ENCODE measurements around the gene RIN3. TPM values are rescaled to one million over a fixed set of nuclear protein-coding genes. Genes with fewer than 3 reads are reported as not detected.
A peak's percentile ranks its signal among the peaks of the same experiment; 100 is the strongest.

RIN3 gene
- total and polyA plus RNA-seq, 7 donors, result 6.0 to 31.8 (median 15.3) TPM

DNA sequence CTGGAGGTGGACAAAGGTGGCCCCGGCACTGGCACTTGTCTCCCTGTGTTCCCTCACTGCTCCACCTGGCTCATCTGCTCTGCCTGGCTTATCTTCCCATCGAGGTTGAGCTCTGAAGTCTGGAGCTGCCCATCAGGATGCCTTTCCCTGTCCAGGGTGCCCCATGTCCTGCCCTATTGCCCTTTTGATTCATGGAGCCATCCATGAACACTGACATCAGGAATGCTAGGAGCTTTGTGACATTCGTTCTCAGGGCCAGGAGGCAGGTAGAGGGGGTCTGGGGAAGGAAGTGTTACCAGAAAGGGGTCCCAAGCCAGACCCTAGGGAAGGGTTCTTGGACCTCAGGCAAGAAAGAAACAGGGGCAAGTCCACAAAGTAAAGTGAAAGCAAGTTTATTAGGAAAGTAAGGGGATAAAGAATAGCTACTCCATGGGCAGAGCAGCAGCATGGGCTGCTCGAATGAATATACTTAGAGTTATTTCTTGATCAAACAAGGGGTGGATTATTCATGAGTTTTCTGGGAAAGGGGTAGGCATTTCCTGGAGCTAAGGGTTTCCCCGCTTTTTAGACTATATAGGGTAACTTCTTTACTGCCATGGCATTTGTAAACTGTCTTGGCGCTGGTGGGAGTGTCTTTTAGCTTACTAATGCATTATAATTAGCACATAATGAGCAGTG, 51.6 kb downstream of the RIN3 start:
- Histone ChIP-seq H3K27ac (peak overlapping the region in 2 of 4 donors; percentile 67 to 76), H3K9me3 (peaks cover 0 to 4% (median 0%) of the 10 kb centered on the region in 4 donors), H3K27me3 (no peaks in the 10 kb centered on the region), H3K36me3 (peaks cover 0 to 28% (median 11%) of the 10 kb centered on the region in 4 donors), H3K4me3 (no peak overlapping the region), H3K4me1 (peaks cover 0 to 55% (median 35%) of the 10 kb centered on the region in 4 donors)
- TF ChIP-seq, protein P1, sequence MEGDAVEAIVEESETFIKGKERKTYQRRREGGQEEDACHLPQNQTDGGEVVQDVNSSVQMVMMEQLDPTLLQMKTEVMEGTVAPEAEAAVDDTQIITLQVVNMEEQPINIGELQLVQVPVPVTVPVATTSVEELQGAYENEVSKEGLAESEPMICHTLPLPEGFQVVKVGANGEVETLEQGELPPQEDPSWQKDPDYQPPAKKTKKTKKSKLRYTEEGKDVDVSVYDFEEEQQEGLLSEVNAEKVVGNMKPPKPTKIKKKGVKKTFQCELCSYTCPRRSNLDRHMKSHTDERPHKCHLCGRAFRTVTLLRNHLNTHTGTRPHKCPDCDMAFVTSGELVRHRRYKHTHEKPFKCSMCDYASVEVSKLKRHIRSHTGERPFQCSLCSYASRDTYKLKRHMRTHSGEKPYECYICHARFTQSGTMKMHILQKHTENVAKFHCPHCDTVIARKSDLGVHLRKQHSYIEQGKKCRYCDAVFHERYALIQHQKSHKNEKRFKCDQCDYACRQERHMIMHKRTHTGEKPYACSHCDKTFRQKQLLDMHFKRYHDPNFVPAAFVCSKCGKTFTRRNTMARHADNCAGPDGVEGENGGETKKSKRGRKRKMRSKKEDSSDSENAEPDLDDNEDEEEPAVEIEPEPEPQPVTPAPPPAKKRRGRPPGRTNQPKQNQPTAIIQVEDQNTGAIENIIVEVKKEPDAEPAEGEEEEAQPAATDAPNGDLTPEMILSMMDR (IDR thresholded peaks at IDR 0.05), result no peak
- no peak for TF ChIP-seq EP300 (IDR thresholded peaks at IDR 0.05)
- TF ChIP-seq POLR2A (IDR thresholded peaks at IDR 0.05), result no peak
- TF ChIP-seq POLR2AphosphoS5 (IDR thresholded peaks at IDR 0.05), result no peak
- WGBS, 2 donors, result 85 to 86% methylated on average over 6 of the region's 6 CpGs
- no peak for DNase-seq
- intact Hi-C loops (cut with DNase I), result no loop called here

DNA sequence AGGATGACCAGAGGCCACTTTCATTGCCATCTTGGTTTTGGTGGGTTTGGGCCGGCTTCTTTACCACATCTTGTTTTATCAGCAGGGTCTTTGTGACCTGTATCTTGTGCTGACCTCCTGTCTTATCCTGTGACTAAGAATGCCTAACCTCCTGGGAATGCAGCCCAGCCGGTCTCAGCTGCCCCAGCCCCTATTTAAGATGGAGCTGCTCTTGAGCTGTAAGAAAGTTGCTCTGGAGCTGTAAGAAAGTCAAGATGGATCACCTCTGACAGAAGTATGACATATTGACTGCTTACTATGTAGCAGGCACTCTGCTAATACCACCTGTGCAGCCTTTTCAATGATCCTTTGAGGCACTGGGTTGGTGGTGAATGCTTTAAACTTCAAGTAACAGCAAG, 52.1 kb downstream of the RIN3 start:
- no peak for DNase-seq
- H3K9me3 ChIP-seq, result peaks cover 0 to 4% (median 0%) of the 10 kb centered on the region in 4 donors
- TF ChIP-seq POLR2A (IDR thresholded peaks at IDR 0.05) (no peak), EP300 (IDR thresholded peaks at IDR 0.05) (no peak)
- TF ChIP-seq, protein P1 (IDR thresholded peaks at IDR 0.05), result no peak
- H3K27me3 ChIP-seq, result no peaks in the 10 kb centered on the region
- H3K36me3 ChIP-seq, result peaks cover 0 to 24% (median 9%) of the 10 kb centered on the region in 4 donors
- peaks cover 0 to 60% (median 40%) of the 10 kb centered on the region in 4 donors for H3K4me1 ChIP-seq
- intact Hi-C loops (cut with DNase I), result no loop called here
- peak overlapping the region in 2 of 4 donors; percentile 67 to 76 for H3K27ac ChIP-seq
- WGBS, 2 donors, result 95% methylated on average over 2 of the region's 2 CpGs
- H3K4me3 ChIP-seq, result no peak overlapping the region

DNA sequence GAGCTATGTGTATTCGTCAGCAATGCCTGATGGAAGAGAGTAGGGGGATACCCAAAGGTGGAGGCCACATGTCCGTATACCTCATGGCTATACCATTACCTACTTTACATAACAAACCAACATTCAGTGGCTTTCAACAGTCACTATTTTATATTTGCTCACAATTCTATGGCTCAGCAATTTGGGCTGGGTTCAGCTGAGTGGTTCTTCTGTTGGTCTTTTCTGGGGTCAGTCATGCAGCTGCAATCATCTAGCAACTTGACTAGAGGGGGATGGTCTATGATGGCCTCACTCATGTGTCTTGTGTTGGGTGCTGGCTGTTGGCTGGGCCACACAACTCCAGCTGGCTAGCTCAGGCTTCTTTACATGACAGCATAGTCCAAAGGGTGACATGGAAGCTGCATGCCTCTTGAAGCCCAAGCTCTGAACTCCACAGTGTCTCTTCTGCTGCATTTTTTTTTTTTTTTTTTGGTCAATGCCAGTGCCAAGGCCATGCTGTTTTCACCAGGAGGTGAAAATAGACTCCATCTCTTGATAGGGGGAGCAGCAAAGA, 53.7 kb downstream of the RIN3 start:
- H3K36me3 ChIP-seq, result peaks cover 0 to 18% (median 9%) of the 10 kb centered on the region in 4 donors
- no peak for TF ChIP-seq POLR2A (IDR thresholded peaks at IDR 0.05)
- TF ChIP-seq EP300 (IDR thresholded peaks at IDR 0.05), result no peak
- TF ChIP-seq, protein P1 (IDR thresholded peaks at IDR 0.05), result no peak
- TF ChIP-seq POLR2AphosphoS5 (IDR thresholded peaks at IDR 0.05), result no peak
- no peak for DNase-seq
- no peaks in the 10 kb centered on the region for H3K27me3 ChIP-seq
- H3K4me1 ChIP-seq, result peaks cover 0 to 75% (median 56%) of the 10 kb centered on the region in 4 donors
- no peak overlapping the region for H3K4me3 ChIP-seq
- H3K9me3 ChIP-seq, result peaks cover 0 to 4% (median 0%) of the 10 kb centered on the region in 4 donors
- intact Hi-C loops (cut with DNase I), result no loop called here
- WGBS, 2 donors, result 93 to 95% methylated on average over 2 of the region's 2 CpGs
- no peak overlapping the region for H3K27ac ChIP-seq

DNA sequence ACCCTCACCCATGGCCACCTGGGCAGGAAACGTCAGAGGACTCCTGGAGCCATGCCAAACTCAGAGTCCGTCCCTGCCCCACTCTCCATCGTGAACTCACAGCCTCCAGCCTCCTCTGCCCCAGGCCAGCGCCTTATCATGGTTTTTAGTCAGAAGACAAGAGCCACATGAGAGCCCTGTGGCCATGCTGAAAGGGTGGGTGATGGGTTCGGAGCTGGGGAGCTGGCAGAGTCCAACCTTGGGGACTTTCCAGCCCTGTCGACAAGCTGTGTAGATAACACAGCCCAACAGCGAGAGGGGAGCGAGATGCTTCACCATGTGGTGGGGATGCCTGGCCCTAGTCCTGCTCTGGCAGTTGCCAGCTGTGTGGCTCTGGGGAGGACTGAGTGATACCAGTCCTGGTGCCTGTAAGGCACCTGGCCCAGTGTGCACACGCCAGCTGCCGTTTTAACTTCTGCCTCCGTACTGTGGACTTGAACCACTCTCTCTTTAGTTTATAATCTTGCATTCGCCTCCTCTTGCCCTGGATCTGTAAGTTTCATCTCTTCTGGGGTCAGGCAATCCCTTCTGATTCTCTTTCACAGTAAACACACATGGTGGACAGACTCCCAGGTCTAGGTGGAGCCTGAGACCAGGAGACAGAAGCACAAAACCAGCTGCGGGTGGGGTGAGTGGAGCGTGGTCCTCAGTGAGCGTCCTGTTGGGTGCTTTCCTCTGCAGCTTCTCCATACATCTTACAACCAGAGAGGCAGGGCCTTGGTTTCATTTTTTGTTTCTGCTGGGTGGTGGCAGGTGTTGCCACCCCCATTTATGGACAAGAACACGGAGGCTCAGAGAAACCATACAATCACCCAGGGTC, 55.3 kb downstream of the RIN3 start:
- H3K4me1 ChIP-seq, result peaks cover 0 to 75% (median 57%) of the 10 kb centered on the region in 4 donors
- peak; percentile 74 for DNase-seq
- intact Hi-C loops (cut with DNase I), result no loop called here
- H3K4me3 ChIP-seq, result no peak overlapping the region
- WGBS, 2 donors, result 63 to 75% methylated on average over 16 of the region's 16 CpGs
- peaks cover 0 to 4% (median 0%) of the 10 kb centered on the region in 4 donors for H3K9me3 ChIP-seq
- TF ChIP-seq, protein P1 (IDR thresholded peaks at IDR 0.05), result no peak
- no peak for TF ChIP-seq POLR2A (IDR thresholded peaks at IDR 0.05)
- no peak for TF ChIP-seq EP300 (IDR thresholded peaks at IDR 0.05)
- TF ChIP-seq POLR2AphosphoS5 (IDR thresholded peaks at IDR 0.05), result peak in 2 of 4 donors; percentile 43 to 55
- peak overlapping the region in 3 of 4 donors; percentile 63 to 78 (median 77) for H3K27ac ChIP-seq
- no peaks in the 10 kb centered on the region for H3K27me3 ChIP-seq
- H3K36me3 ChIP-seq, result peaks cover 0 to 18% (median 9%) of the 10 kb centered on the region in 4 donors
